T-cell (primary cell): ENCODE data around the gene CACNA1G. TPM values are rescaled to one million over a fixed set of nuclear protein-coding genes. Genes with fewer than 3 reads are reported as not detected.

Experiments
- ATAC-seq, 4 experiments: fragments of 200-7000 bp in 3 of 4; fragments of 150-1000 bp in 1 of 4; cut with Tn5 transposase; replicated peaks in 1 of 4; 1 replicate in 3 of 4; 2 replicates in 1 of 4; pipeline ENCODE4 v1.10.0; 2021; ENCODE audit warnings: moderate library complexity in 3 of 4, mild to moderate bottlenecking in 2 of 4, moderate number of reproducible peaks in 1 of 4
- CTCF ChIA-PET, 2 donors: fragments of 300-600 bp; sonication (Branson Sonifier 250); formaldehyde crosslinking; loops; one replicate each; lab custom pipeline; 2022; ENCODE audit warnings: antibody characterized with exemption in 2 of 2; lab: Charles Lee
- POLR2A ChIA-PET, 2 donors: fragments of 300-600 bp; sonication (Branson Sonifier 250); formaldehyde crosslinking; loops; one replicate each; lab custom pipeline; 2022; ENCODE audit warnings: antibody characterized with exemption in 2 of 2; lab: Charles Lee
- DNase-seq, 35 experiments: peaks; one replicate each; pipeline versions ENCODE4 v3.0.0 to v3.0.0-alpha.2; 2013 to 2023
- H3K27ac ChIP-seq: one replicate; pipeline ENCODE4 v1.5.1; 2013; ENCODE audit warnings: low read length
- H3K27me3 ChIP-seq, 2 experiments: replicated peaks in 1 of 2; 1 replicate in 1 of 2; 2 replicates in 1 of 2; pipeline versions ENCODE4 v1.6.1 to v1.7.0; 2013; ENCODE audit warnings: low read length in 1 of 2, mixed read lengths in 1 of 2; ENCODE audit not compliant: control insufficient read depth in 2 of 2, insufficient read depth in 2 of 2; ENCODE audit errors: extremely low read depth in 1 of 2
- H3K36me3 ChIP-seq, 2 donors: 1 replicate in 1 of 2; 2 replicates in 1 of 2; pipeline versions ENCODE4 v1.6.1 to v1.7.0; 2013; ENCODE audit warnings: low read length in 1 of 2; ENCODE audit not compliant: control insufficient read depth in 2 of 2, insufficient read depth in 1 of 2; ENCODE audit errors: extremely low read depth in 1 of 2
- H3K4me1 ChIP-seq, 2 experiments: 1 replicate in 1 of 2; 2 replicates in 1 of 2; pipeline versions ENCODE4 v1.6.1 to v1.7.0; 2013; ENCODE audit warnings: low read length in 2 of 2, mixed read lengths in 1 of 2; ENCODE audit not compliant: insufficient read depth in 2 of 2, control insufficient read depth in 1 of 2; ENCODE audit errors: extremely low read depth in 1 of 2
- H3K4me3 ChIP-seq, 2 donors: 1 replicate in 1 of 2; 2 replicates in 1 of 2; pipeline versions ENCODE4 v1.5.1 to v1.7.0; 2013; ENCODE audit warnings: mild to moderate bottlenecking in 2 of 2, low read length in 1 of 2, moderate library complexity in 1 of 2; ENCODE audit not compliant: control insufficient read depth in 1 of 2; ENCODE audit errors: extremely low read depth in 1 of 2
- H3K9me3 ChIP-seq: 2 replicates; pipeline ENCODE4 v1.7.0; 2013
- H3K27ac Mint-ChIP-seq, 2 donors: one replicate each; pipeline ENCODE4 v1.8.0; 2020 to 2021; ENCODE audit warnings: mild to moderate bottlenecking in 2 of 2, mixed read lengths in 2 of 2
- H3K27me3 Mint-ChIP-seq, 2 donors: one replicate each; pipeline ENCODE4 v1.8.0; 2021 to 2022; ENCODE audit warnings: mixed read lengths in 2 of 2
- H3K36me3 Mint-ChIP-seq: one replicate; pipeline ENCODE4 v1.8.0; 2021; ENCODE audit warnings: mixed read lengths
- H3K4me1 Mint-ChIP-seq, 3 donors: one replicate each; pipeline ENCODE4 v1.8.0; 2020 to 2022; ENCODE audit warnings: mixed read lengths in 3 of 3, mild to moderate bottlenecking in 1 of 3
- H3K4me3 Mint-ChIP-seq, 3 donors: one replicate each; pipeline ENCODE4 v1.8.0; 2020 to 2022; ENCODE audit warnings: mild to moderate bottlenecking in 3 of 3, mixed read lengths in 3 of 3, moderate library complexity in 3 of 3
- H3K9me3 Mint-ChIP-seq, 3 donors: one replicate each; pipeline ENCODE4 v1.8.0; 2020 to 2022; ENCODE audit warnings: mixed read lengths in 3 of 3
- WGBS: methylation state at CpG from one replicate; pipeline ENCODE4 v1.1.5; 2013; ENCODE audit warnings: missing lambda C conversion rate; ENCODE audit not compliant: insufficient coverage; 5-methylcytosine and 5-hydroxymethylcytosine counted together
- total RNA-seq, 35 experiments: library from RNA in 6 of 35; stranded (reverse) in 6 of 35; fragments of 120-200 nt in 1 of 35; gene quantifications; one replicate each; pipeline versions ENCODE4 v1.2.1 to v1.2.4 and lab custom pipeline; 2013 to 2026

Gene CACNA1G
- total RNA-seq, 5 donors from 2014 or later (not counting 1 experiment from before 2014, with no cell fraction given): not detected

DNA sequence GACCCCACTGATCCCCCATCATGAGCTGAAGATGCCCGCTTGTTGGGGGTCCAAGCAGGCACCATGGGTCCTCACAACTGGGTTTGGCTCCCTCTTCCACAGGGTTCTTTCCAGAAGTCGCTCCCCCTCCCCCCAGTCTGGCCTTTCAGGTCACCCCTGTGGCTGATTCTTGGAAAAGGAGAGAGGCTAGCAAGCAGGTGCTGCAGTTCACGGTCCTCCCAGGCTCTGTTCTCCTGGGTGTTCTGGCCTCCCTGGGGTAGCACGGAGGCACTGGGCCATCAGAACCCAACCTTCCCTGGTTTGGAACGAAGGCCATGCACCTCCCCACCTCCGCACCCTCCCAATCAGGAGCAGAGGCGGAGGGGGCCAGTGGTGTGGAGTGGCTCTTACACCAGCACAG lies 18.9 kb downstream of the CACNA1G start:
- Histone ChIP-seq H3K4me1 (no peaks in the 10 kb centered on the region), H3K36me3 (no peaks in the 10 kb centered on the region), H3K27ac (no peak overlapping the region), H3K4me3 (no peak overlapping the region), H3K9me3 (no peaks in the 10 kb centered on the region), H3K27me3 (peaks cover 0 to 59% of the 10 kb centered on the region in 2 experiments)
- no peaks in the 10 kb centered on the region for H3K36me3 Mint-ChIP-seq
- H3K4me3 Mint-ChIP-seq: no peak overlapping the region
- H3K9me3 Mint-ChIP-seq: no peaks in the 10 kb centered on the region
- ATAC-seq (no peak), DNase-seq (no peak)
- no peaks in the 10 kb centered on the region for H3K4me1 Mint-ChIP-seq
- H3K27ac Mint-ChIP-seq: no peak overlapping the region
- 60% methylated on average over 1 of the region's 7 CpGs for WGBS
- peaks cover 22 to 34% of the 10 kb centered on the region in 2 donors for H3K27me3 Mint-ChIP-seq
- ChIA-PET CTCF (no interaction called here), POLR2A (no interaction called here)

GRCh38 chr17:50580646-50581045 lies 20.1 kb downstream of the CACNA1G start:
- no peak for DNase-seq
- WGBS: 88% methylated on average over 9 of the region's 9 CpGs
- ATAC-seq: no peak
- no peaks in the 10 kb centered on the region for H3K4me1 ChIP-seq
- no peak overlapping the region for H3K4me3 Mint-ChIP-seq
- H3K36me3 Mint-ChIP-seq: no peaks in the 10 kb centered on the region
- CTCF ChIA-PET: no interaction called here
- H3K9me3 ChIP-seq: no peaks in the 10 kb centered on the region
- H3K9me3 Mint-ChIP-seq: no peaks in the 10 kb centered on the region
- no peak overlapping the region for H3K4me3 ChIP-seq
- no peaks in the 10 kb centered on the region for H3K36me3 ChIP-seq
- H3K4me1 Mint-ChIP-seq: no peaks in the 10 kb centered on the region
- no peak overlapping the region for H3K27ac Mint-ChIP-seq
- peaks cover 22 to 34% of the 10 kb centered on the region in 2 donors for H3K27me3 Mint-ChIP-seq
- POLR2A ChIA-PET: no interaction called here
- peaks cover 0 to 59% of the 10 kb centered on the region in 2 experiments for H3K27me3 ChIP-seq
- H3K27ac ChIP-seq: no peak overlapping the region

DNA sequence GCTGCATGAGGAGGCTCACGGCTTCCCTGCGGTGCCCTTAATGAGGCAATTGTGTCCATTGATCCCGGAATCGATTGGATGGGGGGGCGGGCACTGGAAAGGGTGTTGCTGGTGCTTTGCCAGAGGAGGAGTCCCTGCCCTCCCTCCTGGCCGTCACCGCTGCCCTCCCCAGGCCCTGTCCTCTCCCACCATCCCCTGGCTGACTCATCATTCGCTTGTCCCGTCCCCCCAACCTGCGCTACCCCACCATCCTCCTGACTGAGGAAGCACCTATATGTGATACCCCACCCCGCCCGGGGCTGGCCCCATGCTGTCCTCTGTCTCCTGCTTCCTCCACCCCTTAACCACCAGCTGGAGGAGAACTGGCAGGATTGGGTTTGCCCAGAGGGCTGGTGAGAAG lies 20.8 kb downstream of the CACNA1G start:
- Mint-ChIP-seq H3K27me3 (peaks cover 22 to 34% of the 10 kb centered on the region in 2 donors), H3K4me1 (no peaks in the 10 kb centered on the region), H3K36me3 (no peaks in the 10 kb centered on the region), H3K27ac (no peak overlapping the region), H3K9me3 (no peaks in the 10 kb centered on the region), H3K4me3 (no peak overlapping the region)
- 83% methylated on average over 5 of the region's 12 CpGs for WGBS
- H3K27ac ChIP-seq: no peak overlapping the region
- peaks cover 0 to 55% of the 10 kb centered on the region in 2 experiments for H3K27me3 ChIP-seq
- H3K4me3 ChIP-seq: no peak overlapping the region
- H3K36me3 ChIP-seq: no peaks in the 10 kb centered on the region
- ATAC-seq (no peak), DNase-seq (no peak)
- ChIA-PET CTCF (no interaction called here), POLR2A (no interaction called here)
- H3K9me3 ChIP-seq: no peaks in the 10 kb centered on the region
- H3K4me1 ChIP-seq: no peaks in the 10 kb centered on the region

- no peaks in the 10 kb centered on the region for H3K9me3 Mint-ChIP-seq
- no peaks in the 10 kb centered on the region for H3K4me1 Mint-ChIP-seq
- peaks cover 22 to 34% of the 10 kb centered on the region in 2 donors for H3K27me3 Mint-ChIP-seq
- no peak for DNase-seq
- WGBS: 63% methylated on average over 1 of the region's 2 CpGs
- H3K27ac ChIP-seq: no peak overlapping the region
- H3K9me3 ChIP-seq: no peaks in the 10 kb centered on the region
- H3K4me3 Mint-ChIP-seq: no peak overlapping the region
- no peak for ATAC-seq
- POLR2A ChIA-PET: no interaction called here
- no peaks in the 10 kb centered on the region for H3K36me3 ChIP-seq
- CTCF ChIA-PET: no interaction called here
- peaks cover 0 to 51% of the 10 kb centered on the region in 2 experiments for H3K27me3 ChIP-seq
- H3K4me1 ChIP-seq: no peaks in the 10 kb centered on the region
- no peaks in the 10 kb centered on the region for H3K36me3 Mint-ChIP-seq
- H3K27ac Mint-ChIP-seq: no peak overlapping the region
- no peak overlapping the region for H3K4me3 ChIP-seq
Measured at GRCh38 chr17:50582741-50583140, 22.2 kb downstream of the CACNA1G start.

- Histone ChIP-seq H3K27ac (no peak overlapping the region), H3K27me3 (peaks cover 0 to 44% of the 10 kb centered on the region in 2 experiments), H3K36me3 (no peaks in the 10 kb centered on the region), H3K4me3 (no peak overlapping the region), H3K4me1 (no peaks in the 10 kb centered on the region), H3K9me3 (no peaks in the 10 kb centered on the region)
- Mint-ChIP-seq H3K4me1 (no peaks in the 10 kb centered on the region), H3K27me3 (peaks cover 20 to 31% of the 10 kb centered on the region in 2 donors), H3K9me3 (no peaks in the 10 kb centered on the region), H3K27ac (no peak overlapping the region), H3K4me3 (no peak overlapping the region), H3K36me3 (no peaks in the 10 kb centered on the region)
- DNase-seq: no peak
- CTCF ChIA-PET: no interaction called here
- 52% methylated on average over 6 of the region's 7 CpGs for WGBS
- POLR2A ChIA-PET: interaction anchor here in 1 of 2 donors (0.5 kb wide), 1 partner anchor 39 kb away, joined by 7 read pairs; no protein-coding TSS in a partner anchor
- no peak for ATAC-seq
Measured at GRCh38 chr17:50583641-50584040, 23.1 kb downstream of the CACNA1G start.

- Mint-ChIP-seq H3K4me1 (no peaks in the 10 kb centered on the region), H3K36me3 (no peaks in the 10 kb centered on the region), H3K9me3 (no peaks in the 10 kb centered on the region), H3K27me3 (peaks cover 16 to 27% of the 10 kb centered on the region in 2 donors), H3K27ac (no peak overlapping the region), H3K4me3 (no peak overlapping the region)
- Histone ChIP-seq H3K27ac (no peak overlapping the region), H3K4me1 (no peaks in the 10 kb centered on the region), H3K4me3 (no peak overlapping the region), H3K36me3 (no peaks in the 10 kb centered on the region), H3K9me3 (no peaks in the 10 kb centered on the region), H3K27me3 (peaks cover 0 to 43% of the 10 kb centered on the region in 2 experiments)
- POLR2A ChIA-PET: interaction anchor here in 1 of 2 donors (0.5 kb wide), 1 partner anchor 39 kb away, joined by 7 read pairs; no protein-coding TSS in a partner anchor
- WGBS: 81% methylated on average over 4 of the region's 4 CpGs
- DNase-seq (no peak), ATAC-seq (no peak)
- CTCF ChIA-PET: no interaction called here
Measured at GRCh38 chr17:50584116-50584515, 23.6 kb downstream of the CACNA1G start.

- Histone ChIP-seq H3K27ac (no peak overlapping the region), H3K9me3 (no peaks in the 10 kb centered on the region), H3K27me3 (peaks cover 0 to 38% of the 10 kb centered on the region in 2 experiments), H3K36me3 (no peaks in the 10 kb centered on the region), H3K4me1 (no peaks in the 10 kb centered on the region), H3K4me3 (no peak overlapping the region)
- Mint-ChIP-seq H3K36me3 (no peaks in the 10 kb centered on the region), H3K9me3 (no peaks in the 10 kb centered on the region), H3K27me3 (peaks cover 16 to 26% of the 10 kb centered on the region in 2 donors), H3K27ac (no peak overlapping the region), H3K4me1 (no peaks in the 10 kb centered on the region), H3K4me3 (no peak overlapping the region)
- 76% methylated on average over 4 of the region's 6 CpGs for WGBS
- POLR2A ChIA-PET: no interaction called here
- CTCF ChIA-PET: interaction anchor here in 1 of 2 donors (0.6 kb wide), 1 partner anchor 577 kb away, joined by 4 read pairs; no protein-coding TSS in a partner anchor
- ATAC-seq (no peak), DNase-seq (no peak)
Measured at GRCh38 chr17:50584749-50585148, 24.2 kb downstream of the CACNA1G start.
